NCI-H1105 treated with DMSO at 0.1 percent for 48 hours (cell line): ENCODE results near the gene TBPL1.
A peak's percentile ranks its signal among the peaks of the same experiment; 100 is the strongest.
"Not testable (repeated sequence)": the region's sequence is repeated elsewhere in the genome, so short reads cannot be mapped to it uniquely, and the experiment has no call there.

Experiments used
- DNase-seq: peaks from one replicate; lab custom pipeline; 2025; lab: John Stamatoyannopoulos, UW

Gene TBPL1

GRCh38 chr6:133952815-133953633 is at the start of gene TBPL1:
TBPL1 (plus strand) TSS chr6:133953224; CDS start chr6:133980126, 26,902 bp downstream.
- peak; percentile 97 for DNase-seq

DNA sequence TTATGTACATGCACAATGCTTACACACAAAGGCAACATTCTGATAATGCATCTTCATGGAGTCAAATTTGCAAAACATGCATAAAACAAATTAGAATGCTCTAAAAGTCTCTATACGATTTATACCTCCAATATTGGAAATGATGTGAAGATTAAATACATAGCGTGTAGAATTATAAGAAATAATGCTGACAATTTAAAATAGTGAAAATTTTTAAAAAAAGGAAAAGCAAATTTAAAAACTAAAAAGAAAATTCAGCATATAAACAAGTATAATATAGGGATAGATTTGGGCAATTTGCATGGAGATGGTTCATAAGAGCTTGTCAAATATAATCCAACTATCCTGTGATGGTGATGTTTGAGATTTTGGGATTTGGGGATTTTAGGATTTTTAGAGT is 49.2 kb upstream of the TBPL1 start:
- DNase-seq = no peak

- no peak for DNase-seq
Observed at GRCh38 chr6:133906050-133906449, 47.0 kb upstream of the TBPL1 start.

GRCh38 chr6:133916650-133917151 is 36.3 kb upstream of the TBPL1 start:
- DNase-seq = peak; percentile 88

DNA sequence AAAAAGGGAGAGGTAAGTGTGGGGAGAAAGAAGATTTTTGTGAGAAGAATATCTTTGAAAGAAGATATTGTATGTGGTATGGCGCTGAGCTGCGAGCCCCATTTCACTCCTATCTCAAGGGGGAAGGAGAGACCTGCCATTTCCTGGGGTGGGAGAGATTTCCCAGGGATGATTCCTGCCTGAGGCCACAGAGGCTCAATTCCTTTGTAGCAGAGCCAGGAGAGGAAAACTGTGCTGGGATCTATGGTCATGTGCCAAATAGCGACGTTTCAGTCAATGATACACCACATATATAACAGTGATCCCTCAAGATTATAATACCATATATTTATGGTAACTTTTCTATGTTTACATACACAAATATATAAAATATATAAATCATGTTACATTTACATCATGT is 35.2 kb upstream of the TBPL1 start:
- DNase-seq = no peak

GRCh38 chr6:133918208-133918930 is 34.7 kb upstream of the TBPL1 start:
- peak; percentile 8 for DNase-seq

- DNase-seq = no peak
Observed at GRCh38 chr6:133919362-133919761, 33.7 kb upstream of the TBPL1 start.

GRCh38 chr6:133921249-133921859 is 31.7 kb upstream of the TBPL1 start:
- DNase-seq = peak; percentile 72

- peak; percentile 85 for DNase-seq
Observed at GRCh38 chr6:133923938-133924593, 29.0 kb upstream of the TBPL1 start.

- not testable (repeated sequence) for DNase-seq
Observed at GRCh38 chr6:133931221-133931620, 21.8 kb upstream of the TBPL1 start.

GRCh38 chr6:133936352-133936751 is 16.7 kb upstream of the TBPL1 start:
- not testable (repeated sequence) for DNase-seq

GRCh38 chr6:133937909-133938308 is 15.1 kb upstream of the TBPL1 start:
- DNase-seq = no peak

GRCh38 chr6:133938533-133938932 is 14.5 kb upstream of the TBPL1 start:
- no peak for DNase-seq

- DNase-seq = no peak
Observed at GRCh38 chr6:133939778-133940667, 13.0 kb upstream of the TBPL1 start.

- DNase-seq = no peak
Observed at GRCh38 chr6:133945158-133945557, 7.9 kb upstream of the TBPL1 start.

DNA sequence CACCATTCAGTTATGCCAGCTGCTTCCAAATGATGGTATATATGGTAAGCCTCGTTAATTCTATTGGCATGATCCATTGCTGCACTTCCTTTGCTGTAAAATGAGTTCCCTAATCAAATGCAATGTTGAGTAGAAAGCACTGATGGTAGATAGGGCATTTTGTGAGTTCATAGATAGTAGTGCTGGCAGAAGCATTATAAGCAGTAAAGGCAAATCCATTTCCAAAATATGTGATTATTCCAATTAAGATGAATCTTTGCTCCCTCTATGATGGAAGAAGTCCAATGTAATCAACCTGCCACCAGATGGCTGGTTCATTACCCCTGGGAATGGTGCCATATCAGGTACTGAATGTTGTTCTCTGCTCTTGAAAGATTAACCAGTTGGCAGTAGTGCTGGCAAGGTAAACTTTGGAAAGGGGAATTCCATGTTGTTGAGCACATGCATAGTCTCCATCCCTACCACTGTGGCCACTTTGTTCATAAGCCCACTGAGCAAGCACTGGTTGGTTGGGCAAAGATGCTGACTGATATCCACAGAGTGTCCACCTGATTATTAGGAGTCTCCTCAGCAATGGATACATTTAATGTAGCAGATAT is 5.6 kb upstream of the TBPL1 start:
- DNase-seq = peak; percentile 97

GRCh38 chr6:133948472-133948871 is 4.6 kb upstream of the TBPL1 start:
- no peak for DNase-seq

DNA sequence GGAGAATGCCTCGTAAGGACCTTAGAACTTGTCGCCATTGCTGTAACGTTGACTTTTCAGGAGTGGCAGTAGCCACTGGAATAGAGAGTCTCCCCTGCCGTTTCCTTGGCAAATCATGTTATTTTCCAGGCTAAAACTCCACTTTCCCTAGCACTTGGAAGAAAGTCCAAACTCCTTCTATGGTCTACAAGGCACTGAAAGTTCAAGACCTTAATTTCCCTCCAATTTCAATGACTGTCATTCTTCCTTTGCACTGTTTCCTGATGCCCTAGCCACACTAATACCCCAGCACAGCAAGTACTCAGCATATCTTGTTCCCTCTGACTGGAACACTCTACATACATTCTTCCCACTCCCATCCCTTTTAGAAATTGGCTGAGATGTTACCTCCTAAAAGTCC is 1.8 kb upstream of the TBPL1 start:
- no peak for DNase-seq

DNA sequence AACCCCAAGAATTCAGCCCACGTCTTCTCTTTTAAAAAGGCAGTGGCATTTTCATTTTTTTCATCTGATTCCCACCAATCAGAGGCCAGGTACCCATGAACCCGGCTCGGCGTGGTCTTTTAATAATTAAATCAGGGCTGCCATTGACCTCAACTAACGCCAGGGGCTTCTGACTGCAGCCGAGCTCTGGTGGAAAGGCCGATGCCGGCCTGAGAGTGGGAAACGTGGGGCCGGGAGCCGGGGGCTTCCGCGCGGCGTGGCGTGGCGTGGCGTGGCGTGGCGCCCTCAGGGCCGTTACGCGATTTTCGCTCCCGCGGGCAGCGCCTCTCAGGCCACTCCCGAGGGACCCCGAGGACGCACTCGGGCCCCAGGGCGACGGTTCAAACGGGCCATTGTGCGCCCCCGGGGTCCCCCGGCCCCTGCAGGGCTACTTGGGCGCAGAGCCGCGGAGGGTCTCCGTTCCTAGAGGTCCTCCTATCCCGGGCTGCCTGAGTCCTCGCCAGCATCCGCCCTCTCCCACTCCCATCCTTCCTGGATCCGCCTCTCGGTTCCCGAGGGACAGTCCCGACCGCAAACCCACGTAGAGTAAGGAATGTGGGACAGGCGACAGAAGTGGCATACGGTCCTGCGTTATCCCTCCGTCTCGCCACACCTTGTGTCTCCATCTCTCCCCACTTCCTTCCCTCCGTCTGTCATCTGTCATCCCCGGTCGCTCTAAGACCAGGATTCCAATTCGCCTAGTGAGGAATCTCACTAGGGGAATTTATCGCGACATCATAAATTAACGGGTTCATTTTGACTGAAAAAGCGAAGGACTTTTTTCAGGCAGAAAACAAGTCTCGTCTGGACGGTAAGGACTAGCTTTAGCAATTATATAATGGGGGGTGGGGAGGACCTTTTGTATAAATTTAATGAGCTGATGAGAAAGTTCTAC is 876 bp upstream of the TBPL1 start:
- DNase-seq = peak; percentile 58
